Activated naive CD8-positive, alpha-beta T cell treated with anti-CD3 and anti-CD28 coated beads, Interleukin-2, amount 50 U/mL, for 16 hours (primary cell): ENCODE data around the gene LDLRAD4.

ENCODE experiments used
- DNase-seq: peaks from one replicate; pipeline ENCODE4 v3.0.0-alpha.2; 2020; ENCODE audit warnings: low read depth, low spot score

LDLRAD4 gene

GRCh38 chr18:13513481-13513880, 294.9 kb downstream of the LDLRAD4 start:
- no peak for DNase-seq

DNA sequence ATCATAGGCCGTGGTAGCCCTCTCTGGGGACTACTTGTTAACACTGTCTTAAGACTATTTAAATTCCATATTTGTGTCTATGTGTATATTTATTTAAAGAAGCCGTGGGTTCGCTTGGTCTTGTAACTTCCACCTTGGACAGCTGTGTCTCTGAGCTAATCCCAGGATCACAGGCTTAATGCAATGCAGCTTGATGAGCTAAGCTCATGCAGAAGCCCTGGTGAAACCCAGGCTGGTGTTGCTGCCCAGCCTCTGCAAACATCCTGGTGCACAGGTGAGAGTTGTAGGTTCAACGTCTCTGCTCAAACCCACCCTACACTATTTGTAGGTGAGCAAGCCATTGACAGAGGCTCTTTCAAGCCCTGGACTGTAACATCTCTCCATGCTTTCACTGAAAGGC, 296.0 kb downstream of the LDLRAD4 start:
- no peak for DNase-seq

DNA sequence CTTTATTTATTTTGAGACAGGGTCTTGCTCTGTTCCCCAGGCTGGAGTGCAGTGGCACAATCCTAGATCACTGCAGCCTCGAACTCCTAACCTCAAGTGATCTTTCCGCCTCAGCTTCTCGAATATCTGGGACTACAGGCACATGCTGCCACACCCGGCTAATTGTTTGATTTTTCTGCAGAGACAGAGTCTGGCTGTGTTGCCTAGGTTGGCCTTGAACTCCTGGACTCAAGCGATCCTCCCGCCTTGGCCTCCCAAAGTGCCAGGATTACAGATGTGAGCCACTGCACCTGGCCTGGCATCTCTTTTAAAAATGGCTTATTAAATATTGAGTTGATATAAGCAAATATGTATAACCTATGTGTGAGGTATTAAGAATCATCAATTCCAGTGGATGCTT, 298.3 kb downstream of the LDLRAD4 start:
- no peak for DNase-seq

DNA sequence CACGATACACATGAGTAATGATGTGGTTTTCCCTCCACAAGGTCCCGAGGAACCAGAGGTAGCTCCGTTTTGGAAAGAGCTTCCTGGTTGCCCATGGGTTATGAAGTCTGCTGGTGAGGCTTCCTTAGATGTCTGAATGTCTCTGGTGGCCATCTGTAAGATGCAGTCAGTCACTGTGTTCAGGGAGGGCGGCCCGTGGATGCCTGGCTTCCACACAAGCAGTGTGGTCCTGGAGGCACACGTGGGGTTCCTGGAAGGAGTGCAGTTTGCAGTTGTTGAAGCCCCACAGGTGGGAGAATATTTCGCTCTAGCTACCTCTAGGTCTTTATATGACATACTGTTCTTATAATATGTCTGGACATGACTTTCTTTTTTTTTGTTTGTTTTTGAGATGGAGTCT, 298.8 kb downstream of the LDLRAD4 start:
- no peak for DNase-seq

DNA sequence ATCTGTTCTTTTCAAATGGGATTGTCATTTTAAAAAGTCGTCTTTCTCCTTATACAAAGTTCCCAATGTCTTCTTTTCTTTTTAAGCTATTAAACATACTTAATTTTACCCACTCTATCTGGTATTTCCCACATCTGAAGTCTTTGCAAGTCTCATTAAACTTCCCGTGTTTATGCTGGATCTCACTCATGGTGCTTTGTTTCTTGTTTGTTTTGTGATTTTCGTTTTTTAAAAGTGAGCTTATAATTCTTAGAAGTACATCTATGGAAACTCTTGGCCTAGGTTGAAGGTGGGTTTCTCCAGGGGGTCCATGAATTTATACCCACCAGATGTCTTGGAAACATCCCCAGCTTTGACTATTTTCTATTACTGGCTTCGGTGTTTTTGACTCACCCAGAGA, 299.8 kb downstream of the LDLRAD4 start:
- no peak for DNase-seq

GRCh38 chr18:13520306-13520705, 301.7 kb downstream of the LDLRAD4 start:
- no peak for DNase-seq

DNA sequence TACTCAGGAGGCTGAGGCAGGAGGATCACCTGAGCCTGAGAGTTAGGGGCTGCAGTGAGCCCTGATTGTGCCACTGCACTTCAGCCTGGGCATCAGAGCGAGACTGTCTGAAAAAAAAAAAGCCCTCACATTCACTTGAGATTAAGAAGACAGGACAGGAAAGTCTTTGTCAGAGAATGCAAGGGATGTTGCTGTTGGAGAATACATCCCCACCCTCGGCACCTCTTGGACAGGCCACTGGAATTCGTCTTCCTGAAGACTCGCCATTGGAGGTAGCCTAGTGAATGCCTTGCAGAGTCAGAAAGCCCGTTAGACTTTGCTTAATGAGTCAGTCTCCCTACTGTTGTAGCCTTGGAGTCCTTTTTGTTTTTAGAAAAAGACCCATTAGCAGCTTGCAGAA, 302.2 kb downstream of the LDLRAD4 start:
- no peak for DNase-seq

- no peak for DNase-seq
Observed at GRCh38 chr18:13521418-13521817, 302.9 kb downstream of the LDLRAD4 start.

- no peak for DNase-seq
Observed at GRCh38 chr18:13522256-13522655, 303.7 kb downstream of the LDLRAD4 start.

DNA sequence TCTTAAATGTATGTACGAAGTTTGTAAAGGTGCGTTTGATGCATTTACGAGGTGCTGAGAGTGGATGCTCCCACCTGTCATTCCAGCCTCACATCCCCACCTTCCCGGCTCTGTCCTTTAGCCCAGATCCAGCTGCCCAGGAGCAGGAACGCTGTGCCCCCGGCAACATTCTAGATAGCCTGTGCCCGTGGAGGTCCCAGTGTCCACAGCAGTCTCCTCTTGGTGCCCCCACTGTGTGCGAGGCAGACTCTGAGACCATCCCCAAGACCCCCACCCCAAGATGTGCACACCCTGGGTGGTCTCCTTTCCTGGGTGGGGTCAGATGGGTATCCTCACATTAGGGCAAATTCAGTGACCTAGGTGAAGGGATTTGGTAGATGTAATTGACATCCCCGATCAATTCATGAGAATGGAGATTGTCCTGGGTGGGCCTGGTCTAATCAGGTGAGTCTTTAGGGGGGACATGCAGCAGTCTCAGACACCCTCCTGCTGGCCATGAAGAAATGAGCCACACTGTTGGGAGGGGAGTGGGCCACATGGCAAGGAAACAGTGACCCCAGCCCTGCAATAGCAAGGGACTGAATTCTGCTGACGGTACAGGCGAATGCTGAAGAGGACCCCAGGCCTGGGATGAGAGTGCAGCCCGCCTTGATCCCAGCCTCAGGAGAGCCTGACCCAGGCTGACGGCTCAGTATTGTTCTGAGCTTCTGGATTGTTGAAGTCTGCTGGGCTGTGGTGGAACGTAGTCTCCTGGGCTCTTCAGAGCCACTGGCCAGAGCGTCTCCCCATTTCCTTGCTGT, 304.5 kb downstream of the LDLRAD4 start:
- no peak for DNase-seq

GRCh38 chr18:13524054-13524453, 305.5 kb downstream of the LDLRAD4 start:
- no peak for DNase-seq

DNA sequence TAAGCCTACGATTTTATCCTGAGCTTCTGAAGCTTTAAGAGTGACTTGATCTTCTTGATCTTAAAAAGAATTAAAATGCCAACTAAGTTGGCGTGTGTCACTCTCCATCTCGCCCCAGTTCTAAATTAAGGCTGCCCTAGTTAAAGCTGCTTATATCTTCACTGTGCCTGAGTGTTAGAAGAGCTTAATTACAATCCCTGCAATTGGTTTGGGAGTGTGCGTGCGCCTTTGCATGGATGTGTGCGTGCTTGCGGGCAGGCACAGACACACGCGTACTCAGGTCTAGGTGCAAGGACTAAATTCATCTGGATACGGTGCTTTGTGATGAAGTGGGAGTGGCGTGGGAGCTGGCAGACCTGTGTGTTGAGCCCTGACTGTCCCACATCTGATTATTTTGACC, 306.3 kb downstream of the LDLRAD4 start:
- DNase-seq: no peak

DNA sequence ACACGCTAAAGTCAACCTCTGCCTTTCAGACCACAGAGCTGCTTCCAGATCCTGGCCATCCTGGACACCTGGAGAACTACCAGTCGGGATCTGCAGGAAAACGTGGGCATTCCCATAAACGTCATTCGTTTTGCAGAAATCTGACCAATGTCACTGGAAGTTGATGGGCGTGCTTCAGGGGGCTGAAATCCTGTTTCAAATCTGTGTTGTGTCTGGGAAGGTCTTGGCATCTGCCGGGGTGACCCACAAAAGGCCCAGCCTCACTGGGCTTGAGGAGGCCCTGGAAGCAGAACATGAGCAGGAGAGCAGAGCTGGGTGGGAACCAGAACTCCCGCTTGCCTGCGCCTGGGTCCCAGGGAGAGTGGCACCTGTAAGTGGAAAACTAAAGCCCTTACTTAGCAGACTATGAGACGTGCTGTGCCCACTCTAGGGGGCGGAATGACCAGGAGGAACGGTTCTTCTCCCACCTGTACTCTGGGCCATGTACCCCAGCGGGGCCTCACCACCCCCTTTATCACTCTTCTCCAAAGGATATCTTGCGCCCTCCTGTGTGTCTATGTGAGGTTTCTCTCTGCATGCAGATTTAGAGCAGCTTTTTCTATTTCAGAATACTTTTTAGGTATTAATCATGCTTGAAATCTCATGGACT, 306.9 kb downstream of the LDLRAD4 start:
- no peak for DNase-seq

DNA sequence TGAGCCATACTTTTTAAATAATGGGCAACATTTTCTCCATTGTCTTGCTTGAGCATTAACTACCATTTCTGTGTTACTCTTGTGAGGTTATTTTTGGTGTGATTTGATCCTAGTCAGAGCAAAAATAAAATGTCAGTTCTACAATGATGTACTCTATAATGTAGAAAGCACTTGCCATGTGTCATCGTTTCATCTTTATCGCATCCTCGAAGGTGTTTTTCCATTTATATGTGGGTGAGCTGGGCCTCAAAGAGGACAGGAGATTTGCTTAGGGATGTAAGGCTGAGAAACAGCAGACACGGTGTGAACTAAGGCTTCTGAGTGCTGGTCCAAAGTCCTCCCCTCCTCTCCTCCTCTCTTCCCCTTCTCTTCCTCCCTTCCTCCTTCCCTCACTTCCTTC, 308.0 kb downstream of the LDLRAD4 start:
- no peak for DNase-seq

- no peak for DNase-seq
Observed at GRCh38 chr18:13527256-13527655, 308.7 kb downstream of the LDLRAD4 start.

- DNase-seq: no peak
Observed at GRCh38 chr18:13527730-13528129, 309.2 kb downstream of the LDLRAD4 start.

DNA sequence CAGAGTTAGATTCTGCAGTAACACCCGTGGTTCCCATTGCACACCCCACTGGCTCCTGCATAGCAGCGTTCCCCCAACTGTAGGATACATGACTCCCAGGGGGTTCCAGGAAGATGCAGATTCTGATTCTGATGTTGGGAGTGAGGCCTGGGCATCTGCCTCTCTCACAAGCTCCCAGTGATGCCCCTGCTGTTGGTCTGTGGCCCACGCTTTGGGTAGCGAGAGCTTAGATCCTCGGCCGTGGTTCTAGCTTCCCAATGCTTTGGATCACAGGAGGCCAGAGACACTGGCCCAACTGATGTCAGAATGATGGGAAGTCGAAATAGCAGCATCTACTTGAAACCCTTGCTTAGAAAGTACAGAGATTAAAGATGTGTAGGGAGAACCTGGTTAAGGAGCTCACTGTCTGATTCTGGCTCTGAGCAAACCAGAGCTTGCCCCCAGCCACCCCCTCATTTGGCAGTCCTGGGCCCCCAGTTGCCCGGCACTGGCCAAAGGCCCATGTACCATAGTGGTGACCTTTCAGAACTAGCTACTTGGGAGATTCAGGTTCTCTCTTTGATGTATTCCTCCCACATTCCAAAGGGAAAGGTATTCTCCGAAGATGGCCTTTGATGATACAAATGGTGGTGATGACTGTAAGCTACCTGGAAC, 310.3 kb downstream of the LDLRAD4 start:
- DNase-seq: no peak

- no peak for DNase-seq
Observed at GRCh38 chr18:13530033-13530878, 311.7 kb downstream of the LDLRAD4 start.

DNA sequence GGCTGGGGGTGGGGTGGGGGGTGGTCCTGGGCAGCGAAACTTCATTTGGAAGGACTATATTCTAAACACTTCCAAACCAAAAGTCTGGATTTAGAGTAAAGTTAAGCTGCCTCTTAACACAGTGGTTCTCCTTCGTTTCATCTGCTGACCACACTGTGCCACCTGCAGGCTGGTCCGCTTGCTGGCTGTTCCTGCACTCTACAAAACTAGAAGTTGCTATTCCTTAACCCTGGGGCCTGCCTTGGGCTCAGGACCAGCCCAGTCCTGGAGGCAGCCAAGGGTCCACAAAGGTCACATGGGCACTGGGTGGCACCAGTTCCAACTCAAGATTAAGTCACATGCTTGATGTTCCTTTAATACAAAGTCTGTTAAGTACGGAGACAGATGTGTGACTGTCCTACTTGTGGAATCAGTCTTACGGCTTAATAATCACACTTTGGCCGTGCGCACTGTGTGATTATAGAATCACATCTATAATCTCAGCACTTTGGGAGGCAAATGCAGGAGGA, 312.4 kb downstream of the LDLRAD4 start:
- DNase-seq: no peak

DNA sequence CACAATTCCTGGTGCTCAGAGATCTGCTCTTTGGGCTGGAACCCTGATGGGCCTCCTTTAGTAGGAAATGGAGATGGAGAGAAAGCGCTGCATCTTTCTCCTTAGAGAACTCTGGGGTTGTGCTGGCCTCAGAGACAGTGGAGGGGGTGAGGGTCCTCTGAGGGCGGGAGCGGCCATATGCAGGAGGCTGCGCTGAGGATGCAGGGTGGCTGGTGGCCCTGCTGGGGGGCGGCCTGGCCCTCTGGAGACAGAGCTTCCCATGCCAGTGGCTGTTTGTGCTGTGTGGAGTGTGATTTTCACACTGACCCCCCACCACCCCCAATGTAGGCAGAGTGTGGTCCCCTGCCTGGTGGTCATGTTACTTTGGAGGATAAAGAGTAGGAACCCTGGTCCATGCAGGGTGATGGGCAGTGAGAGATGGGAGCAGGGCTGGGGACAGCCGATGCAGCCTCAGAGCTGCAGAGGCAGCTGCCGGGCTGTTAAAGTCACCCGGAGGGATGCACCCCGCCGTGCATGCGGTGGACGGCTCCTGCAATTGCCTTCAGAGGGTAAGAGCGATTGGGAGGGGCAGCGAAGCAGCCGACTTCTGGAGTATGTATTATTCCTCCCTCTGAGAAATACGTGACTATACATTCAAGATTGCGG, 313.2 kb downstream of the LDLRAD4 start:
- DNase-seq: no peak

- DNase-seq: no peak
Observed at GRCh38 chr18:13532406-13533075, 314.0 kb downstream of the LDLRAD4 start.
